ENCODE results near the gene ABCA9.

Gene ABCA9

GRCh38 chr17:69050999-69051775 lies 9.5 kb downstream of the ABCA9 start:
- H2BK120ac ChIP-seq (ENCODE audit: low read depth, low read length): no peak overlapping the region
- H3K18ac ChIP-seq (ENCODE audit: low read length): no peak overlapping the region

GRCh38 chr17:69048634-69049033 lies 12.1 kb downstream of the ABCA9 start:
- Histone ChIP-seq H3K36me3 (ENCODE audit: control insufficient read depth, insufficient read depth, low read length) (no peaks in the 10 kb centered on the region), H3K18ac (ENCODE audit: low read length) (no peak overlapping the region), H3K56ac (ENCODE audit: low read length) (no peak overlapping the region), H3K4me3 (ENCODE audit: low read length) (no peak overlapping the region), H3K4ac (ENCODE audit: low read depth, low read length) (no peak overlapping the region), H3K79me2 (ENCODE audit: control insufficient read depth, insufficient read depth, low read length) (no peaks in the 10 kb centered on the region), H2BK120ac (ENCODE audit: low read depth, low read length) (no peak overlapping the region), H2BK5ac (ENCODE audit: low read length) (no peak overlapping the region), H2AK5ac (ENCODE audit: low read length) (no peak overlapping the region), H3K23ac (ENCODE audit: low read length) (no peak overlapping the region), H3K27ac (ENCODE audit: low read depth, low read length) (no peak overlapping the region), H4K8ac (ENCODE audit: low read depth, low read length) (no peak overlapping the region), H2BK15ac (replicated peaks; ENCODE audit: low read depth) (no peak overlapping the region), H4K5ac (ENCODE audit: low read length) (no peak overlapping the region), H3K9ac (ENCODE audit: low read length) (no peak overlapping the region), H3K4me1 (ENCODE audit: control insufficient read depth, low read depth, low read length) (peaks cover 2% of the 10 kb centered on the region), H3K4me2 (ENCODE audit: low read length) (no peak overlapping the region), H3K27me3 (ENCODE audit: insufficient read depth, low read length, poor library complexity) (no peaks in the 10 kb centered on the region), H3K79me1 (ENCODE audit: low read length) (no peaks in the 10 kb centered on the region)
- WGBS (ENCODE audit: extremely low coverage, insufficient coverage, low lambda C conversion rate): no CpG with 5 or more reads among the region's 2 CpGs
- DNase-seq: no peak

More at GRCh38 chr17:69050999-69051775, 9.5 kb downstream of the ABCA9 start:
- no peak overlapping the region for H4K5ac ChIP-seq (ENCODE audit: low read length)
- no peak overlapping the region for H3K23ac ChIP-seq (ENCODE audit: low read length)
- H3K79me1 ChIP-seq (ENCODE audit: low read length): no peaks in the 10 kb centered on the region
- no peak overlapping the region for H3K4ac ChIP-seq (ENCODE audit: low read depth, low read length)
- no peak overlapping the region for H4K8ac ChIP-seq (ENCODE audit: low read depth, low read length)
- no CpG with 5 or more reads among the region's 5 CpGs for WGBS (ENCODE audit: extremely low coverage, insufficient coverage, low lambda C conversion rate)
- H3K79me2 ChIP-seq (ENCODE audit: control insufficient read depth, insufficient read depth, low read length): no peaks in the 10 kb centered on the region
- no peak overlapping the region for H2BK5ac ChIP-seq (ENCODE audit: low read length)
- no peaks in the 10 kb centered on the region for H3K36me3 ChIP-seq (ENCODE audit: control insufficient read depth, insufficient read depth, low read length)
- DNase-seq: no peak
- H3K4me2 ChIP-seq (ENCODE audit: low read length): no peak overlapping the region
- no peak overlapping the region for H3K9ac ChIP-seq (ENCODE audit: low read length)
- H3K4me1 ChIP-seq (ENCODE audit: control insufficient read depth, low read depth, low read length): peaks cover 2% of the 10 kb centered on the region
- no peak overlapping the region for H2AK5ac ChIP-seq (ENCODE audit: low read length)
- no peak overlapping the region for H3K4me3 ChIP-seq (ENCODE audit: low read length)
- H3K27me3 ChIP-seq (ENCODE audit: insufficient read depth, low read length, poor library complexity): no peaks in the 10 kb centered on the region
- H3K27ac ChIP-seq (ENCODE audit: low read depth, low read length): no peak overlapping the region
- H2BK15ac ChIP-seq (replicated peaks; ENCODE audit: low read depth): no peak overlapping the region
- no peak overlapping the region for H3K56ac ChIP-seq (ENCODE audit: low read length)

- peaks cover 2% of the 10 kb centered on the region for H3K4me1 ChIP-seq (ENCODE audit: control insufficient read depth, low read depth, low read length)
- no peak overlapping the region for H3K18ac ChIP-seq (ENCODE audit: low read length)
- H4K8ac ChIP-seq (ENCODE audit: low read depth, low read length): no peak overlapping the region
- H3K27ac ChIP-seq (ENCODE audit: low read depth, low read length): peak overlapping the region; percentile 92
- no peak overlapping the region for H2BK120ac ChIP-seq (ENCODE audit: low read depth, low read length)
- H3K79me1 ChIP-seq (ENCODE audit: low read length): no peaks in the 10 kb centered on the region
- no peaks in the 10 kb centered on the region for H3K36me3 ChIP-seq (ENCODE audit: control insufficient read depth, insufficient read depth, low read length)
- H2BK5ac ChIP-seq (ENCODE audit: low read length): peak overlapping the region; percentile 73
- H3K9ac ChIP-seq (ENCODE audit: low read length): no peak overlapping the region
- H3K4ac ChIP-seq (ENCODE audit: low read depth, low read length): no peak overlapping the region
- H3K56ac ChIP-seq (ENCODE audit: low read length): peak overlapping the region; percentile 26
- no peak overlapping the region for H4K5ac ChIP-seq (ENCODE audit: low read length)
- H2BK15ac ChIP-seq (replicated peaks; ENCODE audit: low read depth): no peak overlapping the region
- no peak overlapping the region for H3K4me3 ChIP-seq (ENCODE audit: low read length)
- H3K23ac ChIP-seq (ENCODE audit: low read length): no peak overlapping the region
- H2AK5ac ChIP-seq (ENCODE audit: low read length): no peak overlapping the region
- no peak overlapping the region for H3K4me2 ChIP-seq (ENCODE audit: low read length)
- no CpG with 5 or more reads among the region's 3 CpGs for WGBS (ENCODE audit: extremely low coverage, insufficient coverage, low lambda C conversion rate)
- H3K79me2 ChIP-seq (ENCODE audit: control insufficient read depth, insufficient read depth, low read length): no peaks in the 10 kb centered on the region
- DNase-seq: peak; percentile 85
- no peaks in the 10 kb centered on the region for H3K27me3 ChIP-seq (ENCODE audit: insufficient read depth, low read length, poor library complexity)
These were observed 13.1 kb downstream of the ABCA9 start for GRCh38 chr17:69047368-69048263.

GRCh38 chr17:69046121-69046807 lies 14.5 kb downstream of the ABCA9 start:
- no peaks in the 10 kb centered on the region for H3K27me3 ChIP-seq (ENCODE audit: insufficient read depth, low read length, poor library complexity)
- peaks cover 2% of the 10 kb centered on the region for H3K4me1 ChIP-seq (ENCODE audit: control insufficient read depth, low read depth, low read length)
- no peak overlapping the region for H2BK120ac ChIP-seq (ENCODE audit: low read depth, low read length)
- H3K9ac ChIP-seq (ENCODE audit: low read length): no peak overlapping the region
- no peaks in the 10 kb centered on the region for H3K79me1 ChIP-seq (ENCODE audit: low read length)
- no peak overlapping the region for H2AK5ac ChIP-seq (ENCODE audit: low read length)
- H3K56ac ChIP-seq (ENCODE audit: low read length): no peak overlapping the region
- no peak overlapping the region for H3K27ac ChIP-seq (ENCODE audit: low read depth, low read length)
- no peak overlapping the region for H3K23ac ChIP-seq (ENCODE audit: low read length)
- no peak overlapping the region for H3K4me3 ChIP-seq (ENCODE audit: low read length)
- H3K79me2 ChIP-seq (ENCODE audit: control insufficient read depth, insufficient read depth, low read length): no peaks in the 10 kb centered on the region
- no peak overlapping the region for H3K4ac ChIP-seq (ENCODE audit: low read depth, low read length)
- H4K8ac ChIP-seq (ENCODE audit: low read depth, low read length): no peak overlapping the region
- no CpG with 5 or more reads among the region's 4 CpGs for WGBS (ENCODE audit: extremely low coverage, insufficient coverage, low lambda C conversion rate)
- peak; percentile 45 for DNase-seq
- H3K36me3 ChIP-seq (ENCODE audit: control insufficient read depth, insufficient read depth, low read length): no peaks in the 10 kb centered on the region
- H3K18ac ChIP-seq (ENCODE audit: low read length): no peak overlapping the region
- no peak overlapping the region for H2BK5ac ChIP-seq (ENCODE audit: low read length)
- H4K5ac ChIP-seq (ENCODE audit: low read length): no peak overlapping the region
- no peak overlapping the region for H3K4me2 ChIP-seq (ENCODE audit: low read length)
- no peak overlapping the region for H2BK15ac ChIP-seq (replicated peaks; ENCODE audit: low read depth)

- Histone ChIP-seq H2AK5ac (ENCODE audit: low read length) (no peak overlapping the region), H4K8ac (ENCODE audit: low read depth, low read length) (no peak overlapping the region), H3K27me3 (ENCODE audit: insufficient read depth, low read length, poor library complexity) (no peaks in the 10 kb centered on the region), H3K23ac (ENCODE audit: low read length) (no peak overlapping the region), H3K9ac (ENCODE audit: low read length) (no peak overlapping the region), H3K79me2 (ENCODE audit: control insufficient read depth, insufficient read depth, low read length) (no peaks in the 10 kb centered on the region), H3K36me3 (ENCODE audit: control insufficient read depth, insufficient read depth, low read length) (no peaks in the 10 kb centered on the region), H3K4me1 (ENCODE audit: control insufficient read depth, low read depth, low read length) (peaks cover 2% of the 10 kb centered on the region), H4K5ac (ENCODE audit: low read length) (no peak overlapping the region), H3K4me2 (ENCODE audit: low read length) (no peak overlapping the region), H3K4me3 (ENCODE audit: low read length) (no peak overlapping the region), H3K56ac (ENCODE audit: low read length) (no peak overlapping the region), H3K79me1 (ENCODE audit: low read length) (no peaks in the 10 kb centered on the region), H3K4ac (ENCODE audit: low read depth, low read length) (no peak overlapping the region), H3K18ac (ENCODE audit: low read length) (no peak overlapping the region), H2BK15ac (replicated peaks; ENCODE audit: low read depth) (no peak overlapping the region), H3K27ac (ENCODE audit: low read depth, low read length) (no peak overlapping the region), H2BK5ac (ENCODE audit: low read length) (no peak overlapping the region), H2BK120ac (ENCODE audit: low read depth, low read length) (no peak overlapping the region)
- no peak for DNase-seq
- no CpG with 5 or more reads among the region's 2 CpGs for WGBS (ENCODE audit: extremely low coverage, insufficient coverage, low lambda C conversion rate)
These were observed 15.1 kb downstream of the ABCA9 start for GRCh38 chr17:69045646-69046045.
